Skin epidermis (tissue), 12 donors: ENCODE results near the gene CPM.

Experiments
- H3K27ac ChIP-seq, 21 experiments: fragments of 200-600 bp; sonication (generic) in 11 of 21; one replicate each; pipeline ENCODE4 v1.5.0; 2020; ENCODE audit warnings: mild to moderate bottlenecking in 3 of 21, inconsistent platforms in 2 of 21, moderate library complexity in 2 of 21
- H3K4me3 ChIP-seq, 7 experiments: fragments of 200-600 bp; sonication (generic) in 2 of 7; one replicate each; pipeline ENCODE4 v1.5.0; 2020; ENCODE audit warnings: inconsistent platforms in 2 of 7, mild to moderate bottlenecking in 2 of 7, moderate library complexity in 1 of 7

The CPM gene

DNA sequence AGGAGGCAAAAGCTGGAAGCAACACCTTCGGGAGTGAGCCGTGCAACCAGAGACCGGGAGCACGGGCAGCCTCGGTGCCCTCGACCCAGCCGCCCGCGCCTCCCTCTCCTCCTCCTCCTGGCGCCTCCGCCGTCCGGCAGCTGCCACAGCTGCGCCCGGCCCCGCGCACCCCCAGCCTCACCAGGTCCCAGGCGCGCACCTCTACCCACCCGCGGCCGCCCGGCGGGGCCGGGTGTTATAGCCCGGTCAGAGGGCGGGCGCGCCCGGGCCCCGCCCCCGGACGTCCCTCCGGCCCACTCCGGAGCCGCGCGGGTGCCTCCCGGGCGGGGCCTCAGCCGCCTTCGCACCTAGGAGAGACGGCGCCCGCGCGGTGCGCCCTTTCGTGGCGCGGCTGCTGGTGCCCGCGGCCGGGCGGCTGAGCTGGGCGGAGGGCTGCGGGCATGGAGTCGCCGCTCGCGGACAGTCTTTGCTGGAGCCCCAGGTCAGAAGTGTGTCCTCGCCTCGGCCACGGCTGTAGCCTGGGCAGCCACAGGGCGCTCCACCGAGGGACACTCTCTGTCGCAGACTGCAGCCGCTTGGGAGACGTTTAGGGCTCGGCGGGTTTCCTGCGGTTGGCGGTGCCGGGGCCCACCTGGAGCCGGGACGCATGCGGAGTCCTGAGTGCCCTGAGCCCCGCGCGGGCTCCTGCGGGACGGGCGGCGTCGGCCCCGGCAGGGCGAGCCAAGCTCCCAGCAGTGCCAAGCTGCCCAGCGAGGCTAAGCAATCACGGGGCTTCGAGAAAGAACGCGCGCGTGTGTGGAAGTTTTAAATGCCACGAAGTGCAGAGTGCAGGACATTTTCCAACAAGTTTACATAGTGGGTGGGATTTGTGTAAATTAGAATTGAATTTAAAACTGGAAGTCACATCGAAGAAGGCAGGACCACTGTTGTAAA is at the start of gene CPM:
Gene CPM, minus strand, starts transcription at position 211 of the 933 bp plus-strand sequence. CDS start 334 bp downstream, outside the sequence.
- Histone ChIP-seq H3K27ac (peak within 1 kb of the TSS in 19 of 21 experiments; percentile 52 to 83 (median 64)), H3K4me3 (peak within 1 kb of the TSS; percentile 60 to 75 (median 66))

DNA sequence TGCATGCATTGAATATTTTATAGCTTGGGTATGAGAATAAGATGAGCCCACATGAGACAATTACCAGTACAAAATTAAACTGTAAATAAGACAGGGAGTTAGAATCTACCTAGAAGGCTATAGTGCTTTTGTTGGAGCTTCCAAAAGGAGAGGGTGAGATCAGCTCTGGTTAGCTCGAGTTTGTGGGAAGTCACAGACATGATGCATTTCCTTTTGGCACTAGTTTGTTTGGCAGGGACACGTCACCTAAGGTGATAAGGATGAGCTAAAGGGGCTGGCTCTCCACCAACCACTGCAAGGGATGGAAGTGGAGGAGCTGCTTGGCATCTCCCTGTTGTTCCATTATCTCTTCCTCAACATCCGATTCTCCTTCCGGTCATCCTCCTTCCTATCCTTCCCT is 48.5 kb upstream of the CPM start:
- Histone ChIP-seq H3K27ac (no peak overlapping the region), H3K4me3 (no peak overlapping the region)

DNA sequence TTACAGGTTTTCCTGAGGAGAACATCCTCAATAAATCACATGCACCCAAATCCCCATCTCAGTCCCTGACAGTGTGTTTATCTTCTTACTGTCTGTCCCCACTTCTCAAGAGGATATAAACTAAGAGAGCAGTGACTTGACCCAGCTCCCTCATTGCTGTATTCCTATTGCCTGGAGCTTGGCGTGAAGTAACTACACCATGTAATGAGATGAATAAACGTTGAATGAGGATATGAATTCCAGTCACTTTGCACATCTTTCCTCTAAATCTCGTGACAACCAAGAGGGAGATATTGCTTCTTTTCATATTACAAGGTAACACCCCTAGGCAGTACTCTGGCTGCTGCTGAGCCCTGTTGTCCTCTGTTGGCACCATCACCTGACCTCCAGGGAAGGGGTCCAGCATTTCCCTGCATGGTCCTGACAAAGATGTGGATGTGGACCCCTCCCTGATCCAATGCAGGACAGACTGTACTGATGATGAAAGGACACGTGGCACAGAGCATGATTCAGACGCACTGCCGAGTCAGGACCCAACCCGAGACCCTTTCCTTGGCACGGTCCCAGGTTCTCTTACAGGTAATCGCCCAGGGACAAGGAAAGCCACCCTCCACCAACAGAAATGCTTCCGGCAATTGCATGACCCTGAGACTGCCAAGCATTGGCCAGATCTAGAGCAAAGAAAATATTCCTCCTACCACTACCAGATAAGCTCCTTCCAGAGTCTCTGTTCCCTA is 47.7 kb upstream of the CPM start:
- Histone ChIP-seq H3K4me3 (no peak overlapping the region), H3K27ac (peak overlapping the region in 1 of 21 experiments; percentile 13)

DNA sequence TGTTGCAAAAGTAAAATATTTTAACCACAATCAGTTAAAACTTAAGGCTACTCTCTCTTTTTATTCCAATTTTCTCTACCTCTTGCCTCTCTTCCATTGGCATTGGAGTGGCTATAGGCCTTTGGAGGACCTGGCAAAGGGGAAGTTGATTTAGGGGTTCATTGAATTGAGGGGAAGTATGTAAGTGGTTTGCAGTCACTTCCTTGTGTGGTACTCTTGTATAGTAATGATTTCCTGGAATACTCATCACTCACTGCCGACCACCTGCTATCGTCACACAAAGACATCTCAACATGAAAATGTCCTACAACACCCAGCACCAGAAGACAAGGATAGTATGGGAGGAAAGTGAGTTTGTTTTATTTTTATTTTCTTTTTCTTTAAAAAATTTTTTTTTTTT is 45.7 kb upstream of the CPM start:
- Histone ChIP-seq H3K4me3 (no peak overlapping the region), H3K27ac (peak overlapping the region in 1 of 21 experiments; percentile 36)

DNA sequence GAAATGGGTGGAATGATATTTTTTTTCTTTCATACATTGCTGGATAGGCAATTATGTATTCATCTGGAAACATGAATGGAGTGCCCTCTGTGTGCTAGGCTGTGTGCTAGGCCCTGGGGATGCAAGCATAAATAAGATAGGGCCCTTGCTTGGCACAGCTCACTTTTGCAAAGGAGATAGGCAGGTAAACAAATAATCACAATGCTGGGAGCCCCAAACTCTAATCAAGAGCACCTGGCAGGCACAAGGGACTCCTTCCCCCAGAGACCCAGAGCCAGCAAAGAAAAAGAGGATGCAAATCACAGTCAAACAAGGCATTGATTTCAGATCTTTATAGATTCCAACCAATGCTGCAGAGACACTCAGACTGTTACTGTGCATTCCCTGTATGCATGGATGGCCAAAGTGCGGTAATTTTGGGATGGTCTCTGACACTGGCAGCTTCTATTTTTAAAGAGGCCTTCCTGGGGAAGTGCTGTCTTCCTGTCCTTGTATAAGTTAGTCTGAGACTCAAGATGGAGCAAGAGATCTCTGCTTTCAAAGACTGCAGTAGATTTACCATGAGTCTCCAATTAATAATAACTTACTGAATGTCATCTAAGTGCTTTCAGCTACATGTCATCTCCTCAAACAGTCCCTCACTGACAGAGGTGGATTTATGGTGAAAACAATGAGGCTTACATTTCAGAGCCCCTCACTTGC is 45.1 kb upstream of the CPM start:
- Histone ChIP-seq H3K27ac (peak overlapping the region in 1 of 21 experiments; percentile 36), H3K4me3 (no peak overlapping the region)

DNA sequence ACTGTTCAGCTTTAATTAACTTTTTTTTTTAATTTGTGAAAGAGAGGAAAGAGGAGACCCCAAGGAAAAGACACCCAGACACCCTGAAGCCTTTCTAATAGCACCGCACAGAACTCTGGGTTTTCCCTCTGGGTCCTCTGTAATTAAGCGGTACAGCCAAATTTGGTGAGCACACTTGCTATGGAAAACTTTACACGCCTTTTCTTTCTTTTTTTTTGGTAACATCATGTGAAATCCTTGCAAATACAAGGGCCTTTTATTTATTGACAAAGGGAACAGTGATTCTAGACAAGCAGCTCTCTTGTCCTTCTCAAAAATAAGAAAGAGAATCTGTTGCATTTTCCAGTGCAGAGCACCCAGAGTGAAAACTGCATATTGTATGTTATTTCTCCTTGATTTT is 44.4 kb upstream of the CPM start:
- H3K27ac ChIP-seq = no peak overlapping the region

DNA sequence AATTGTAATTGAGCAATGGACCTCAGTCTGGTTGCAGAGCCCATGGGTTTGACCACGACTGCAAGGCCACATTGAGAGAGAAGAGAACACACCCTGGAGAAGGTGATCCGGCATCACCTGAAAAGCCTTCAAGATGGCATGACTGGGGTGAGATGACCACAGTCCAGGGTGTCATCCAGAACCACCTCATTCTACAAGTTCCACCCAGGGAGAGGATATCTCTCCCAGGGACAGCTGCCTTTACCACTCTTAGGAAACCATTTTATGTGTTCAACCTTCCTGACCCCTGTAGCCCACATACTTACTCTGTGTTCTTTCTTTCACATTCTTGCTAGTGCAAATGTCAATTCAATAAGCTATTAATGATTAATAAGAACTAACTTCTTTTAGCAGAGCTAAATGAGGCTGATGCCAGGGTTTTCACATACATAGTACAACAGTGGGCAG is 43.4 kb upstream of the CPM start:
- Histone ChIP-seq H3K27ac (no peak overlapping the region), H3K4me3 (no peak overlapping the region)

More for the DNA sequence above, 44.4 kb upstream of the CPM start:
- no peak overlapping the region for H3K4me3 ChIP-seq

DNA sequence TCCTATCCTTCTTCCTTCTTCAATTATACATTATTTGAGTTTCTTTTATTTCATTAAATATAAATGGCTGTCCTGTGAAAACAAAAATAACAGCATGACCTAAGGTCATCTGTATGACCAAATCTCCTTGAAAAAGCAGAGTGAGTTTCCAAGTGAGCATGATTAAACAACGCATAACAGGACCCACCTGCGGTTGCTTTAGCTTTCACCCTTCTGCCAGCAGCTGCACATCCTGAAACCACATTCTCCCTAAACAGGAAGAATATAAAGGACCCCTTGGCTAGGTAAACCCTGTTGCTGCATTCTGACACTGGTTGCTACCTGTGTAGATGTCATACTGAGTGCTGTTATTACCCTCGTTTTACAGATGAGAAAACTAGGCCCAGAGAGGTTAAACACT is 42.8 kb upstream of the CPM start:
- H3K27ac ChIP-seq = no peak overlapping the region

DNA sequence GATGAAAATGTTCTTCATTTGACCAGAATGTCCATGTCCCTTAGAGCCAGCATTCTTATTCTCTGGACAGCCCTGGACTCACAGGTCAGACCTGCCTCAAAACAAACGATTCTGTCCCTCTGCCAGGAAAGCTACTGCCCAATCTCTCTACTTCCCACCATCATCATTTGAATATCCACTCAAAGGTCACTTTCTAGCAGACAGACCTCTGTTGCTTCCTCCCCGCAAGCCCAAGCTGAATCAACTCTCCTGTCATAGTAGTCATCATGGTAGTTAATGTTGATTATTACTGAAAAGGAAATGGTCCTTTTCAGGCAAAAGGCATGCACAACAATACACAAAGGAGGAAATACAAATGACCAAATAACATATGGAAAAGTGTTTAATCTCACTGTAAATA is 39.6 kb upstream of the CPM start:
- Histone ChIP-seq H3K27ac (no peak overlapping the region), H3K4me3 (no peak overlapping the region)

More for the DNA sequence above, 42.8 kb upstream of the CPM start:
- no peak overlapping the region for H3K4me3 ChIP-seq

DNA sequence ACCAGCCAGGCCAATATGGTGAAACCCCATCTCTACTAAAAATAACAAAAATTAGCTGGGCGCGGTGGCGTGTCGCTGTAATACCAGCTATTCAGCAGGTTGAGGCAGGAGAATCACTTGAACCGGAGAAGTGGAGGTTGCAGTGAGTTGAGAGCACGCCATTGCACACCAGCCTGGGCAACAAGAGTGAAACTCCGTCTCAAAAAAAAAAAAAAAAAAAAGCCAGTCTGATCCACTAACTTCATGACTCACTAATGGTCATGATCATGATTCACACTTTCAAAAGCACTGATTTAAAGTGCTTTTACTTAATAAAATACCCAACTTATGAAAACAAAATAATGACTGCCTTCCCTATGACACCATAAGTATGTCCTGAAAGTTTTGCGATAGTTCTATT is 38.4 kb upstream of the CPM start:
- Histone ChIP-seq H3K4me3 (no peak overlapping the region), H3K27ac (peak overlapping the region in 1 of 21 experiments; percentile 22)

DNA sequence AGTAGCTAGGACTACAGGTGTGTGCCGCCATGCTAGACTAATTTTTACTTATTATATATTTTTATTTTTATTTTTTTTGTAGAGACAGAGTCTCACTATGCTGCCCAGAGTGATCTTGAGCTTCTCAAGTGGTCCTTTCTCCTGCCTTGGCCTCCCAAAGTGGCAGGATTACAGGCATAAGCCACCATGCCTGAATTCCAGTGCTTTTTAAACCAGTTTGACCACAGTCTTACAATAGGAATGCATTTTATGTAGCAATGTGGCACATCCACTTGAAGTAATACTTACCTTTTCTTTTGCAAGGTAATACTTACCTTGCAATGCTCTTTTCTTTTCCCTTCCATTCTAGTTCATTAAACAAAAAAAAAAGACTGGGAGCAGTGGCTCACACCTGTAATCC is 38.0 kb upstream of the CPM start:
- H3K4me3 ChIP-seq = no peak overlapping the region
- H3K27ac ChIP-seq = peak overlapping the region in 2 of 21 experiments; percentile 22 to 30

DNA sequence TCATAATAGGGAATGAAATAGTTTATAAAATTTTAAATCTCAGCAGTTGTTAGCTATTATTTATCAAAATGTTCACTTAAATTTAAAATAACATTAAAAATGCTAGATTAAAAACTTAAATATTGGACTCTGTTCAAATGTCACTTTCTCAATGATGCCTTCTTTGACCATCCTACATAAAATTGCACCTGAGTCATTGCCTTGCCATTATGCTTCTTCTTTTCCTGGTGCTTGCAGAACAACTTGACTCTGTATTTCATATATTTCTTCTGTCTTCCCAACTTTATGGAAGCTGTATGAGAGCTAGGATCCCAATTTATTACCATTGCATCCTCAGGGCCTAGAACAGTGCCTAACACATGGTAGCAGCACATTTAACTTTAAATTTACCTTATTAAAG is 37.3 kb upstream of the CPM start:
- H3K27ac ChIP-seq = peak overlapping the region in 1 of 21 experiments; percentile 24
- H3K4me3 ChIP-seq = no peak overlapping the region

DNA sequence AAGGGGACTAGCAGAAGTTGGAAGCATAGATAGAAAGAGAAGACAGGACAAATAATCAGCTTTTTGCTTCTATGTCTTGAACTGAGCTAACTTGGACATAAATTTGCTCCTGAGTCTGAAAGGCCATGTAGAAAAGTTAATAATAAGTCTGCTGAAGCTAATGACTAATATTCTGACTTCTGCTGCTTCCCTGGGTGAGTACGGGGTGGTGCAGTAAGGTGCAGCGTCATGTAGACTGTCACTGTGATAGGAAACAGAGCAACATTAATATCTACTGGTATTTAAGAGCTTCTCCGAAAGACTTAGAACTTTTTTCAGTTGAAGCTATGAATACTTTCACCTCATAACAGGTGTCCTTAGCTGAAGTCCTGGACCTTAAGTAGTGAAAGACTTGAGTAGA is 34.1 kb upstream of the CPM start:
- no peak overlapping the region for H3K4me3 ChIP-seq
- H3K27ac ChIP-seq = no peak overlapping the region

DNA sequence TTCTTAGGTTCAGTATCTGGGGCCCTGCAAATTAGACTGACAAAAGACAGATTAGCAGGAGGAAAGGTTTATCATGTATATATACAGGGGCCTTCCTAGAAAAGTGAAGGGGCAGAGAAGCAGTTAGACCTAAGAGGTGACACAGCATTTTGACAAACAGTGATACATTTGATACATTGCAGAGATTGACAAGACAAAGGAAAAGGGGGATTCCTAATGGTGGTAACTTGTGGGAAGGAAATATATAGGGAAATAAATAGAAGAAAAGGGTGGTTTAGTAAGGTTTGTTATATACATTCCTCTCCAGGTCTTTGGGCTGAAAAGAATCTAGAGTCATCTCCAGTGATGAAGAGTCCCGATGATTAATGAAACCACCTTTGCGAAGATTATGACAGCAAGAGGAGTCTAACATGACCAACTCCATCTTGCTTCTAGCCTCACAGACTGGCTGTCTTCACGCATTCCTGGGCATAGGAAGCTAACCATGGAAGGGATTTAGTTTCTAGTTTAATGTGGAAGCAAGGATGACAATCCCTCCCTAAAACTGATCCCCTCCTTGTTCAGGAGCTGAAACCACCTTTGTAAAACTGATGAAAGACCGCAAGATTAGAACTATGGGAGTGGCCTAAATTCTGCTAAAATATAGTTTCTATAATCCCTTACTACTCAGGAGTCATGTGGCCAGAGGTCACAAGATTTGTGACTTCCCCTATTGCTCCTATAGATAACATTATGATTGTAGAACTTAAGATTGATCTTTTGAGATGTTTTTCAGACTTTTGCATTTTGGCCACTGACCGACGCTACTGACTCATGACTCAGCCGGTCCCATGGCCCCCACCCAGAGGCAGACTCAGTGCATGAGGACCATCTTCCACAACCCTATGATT is 31.1 kb upstream of the CPM start:
- no peak overlapping the region for H3K4me3 ChIP-seq

DNA sequence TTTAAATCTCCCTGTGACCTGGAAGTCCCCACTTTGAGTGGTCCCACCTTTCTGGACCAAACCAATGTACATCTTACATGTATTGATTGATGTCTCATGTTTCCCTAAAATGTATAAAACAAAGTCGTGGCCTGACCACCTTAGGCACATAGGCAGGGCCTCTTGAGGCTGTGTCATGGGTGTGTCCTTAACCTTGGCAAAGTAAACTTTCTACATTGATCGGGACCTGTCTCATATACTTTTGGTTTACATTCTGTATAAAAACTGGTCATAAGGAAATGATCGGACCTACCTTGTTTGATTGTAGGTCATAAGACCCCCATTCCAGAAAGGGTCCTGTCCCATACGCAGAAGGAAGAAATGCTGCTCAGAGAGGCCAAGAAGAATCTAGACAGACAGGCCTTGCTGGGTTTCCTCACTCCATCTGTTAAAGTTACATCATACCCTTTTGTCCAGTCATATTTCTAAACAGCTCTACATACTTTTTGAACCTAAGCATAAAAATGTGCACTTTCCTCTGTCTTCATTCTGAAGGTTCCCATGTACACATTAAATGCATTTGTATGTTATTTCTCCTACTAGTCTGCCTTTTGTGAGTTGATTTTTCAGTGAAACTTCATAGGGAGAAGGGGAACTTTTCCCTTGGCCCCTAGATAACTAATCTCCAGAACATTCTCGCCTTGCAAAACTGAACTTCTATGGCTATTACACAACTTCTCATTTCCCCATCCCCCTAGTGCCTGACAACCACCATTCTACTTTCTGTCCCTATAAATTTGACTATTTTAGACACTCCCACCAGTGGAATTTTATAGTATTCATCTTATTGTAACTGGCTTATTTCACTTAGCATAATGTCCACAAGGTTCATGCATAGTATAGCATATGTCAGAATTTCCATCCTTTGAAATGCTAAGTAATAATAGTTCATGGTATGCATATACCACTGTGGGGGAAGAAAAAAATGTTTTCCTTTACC is 30.2 kb upstream of the CPM start:
- Histone ChIP-seq H3K27ac (peak overlapping the region in 9 of 21 experiments; percentile 7 to 56 (median 25)), H3K4me3 (no peak overlapping the region)

More for the DNA sequence above, 31.1 kb upstream of the CPM start:
- peak overlapping the region in 3 of 21 experiments; percentile 4 to 56 (median 25) for H3K27ac ChIP-seq

DNA sequence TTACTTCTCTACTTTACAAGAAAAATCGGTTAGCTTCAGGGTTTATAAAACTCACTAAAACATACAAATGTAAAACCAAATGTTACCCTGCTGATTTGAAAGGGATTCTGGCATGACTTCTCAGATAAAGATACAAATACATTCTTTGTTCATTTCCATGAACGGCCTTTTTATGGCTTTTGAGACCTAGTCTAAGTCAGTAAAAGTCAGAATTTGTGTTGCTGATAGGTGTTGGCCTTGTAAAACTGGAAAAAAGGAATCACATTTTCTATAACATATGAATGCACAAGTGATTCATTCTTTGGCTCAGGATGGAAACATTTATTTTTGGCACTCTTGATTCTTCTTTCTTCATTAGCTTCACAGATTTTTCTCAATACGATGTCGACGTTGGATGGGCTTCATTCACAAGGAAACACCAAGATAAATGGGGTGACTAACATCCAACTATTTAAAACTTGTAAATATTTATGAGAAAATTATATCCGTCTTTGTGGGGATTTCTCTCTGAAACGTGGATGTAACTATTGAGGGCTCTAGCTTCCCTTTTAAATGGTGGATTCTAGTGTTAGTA is 27.0 kb upstream of the CPM start:
- no peak overlapping the region for H3K4me3 ChIP-seq
- H3K27ac ChIP-seq = peak overlapping the region in 2 of 21 experiments; percentile 2 to 24

DNA sequence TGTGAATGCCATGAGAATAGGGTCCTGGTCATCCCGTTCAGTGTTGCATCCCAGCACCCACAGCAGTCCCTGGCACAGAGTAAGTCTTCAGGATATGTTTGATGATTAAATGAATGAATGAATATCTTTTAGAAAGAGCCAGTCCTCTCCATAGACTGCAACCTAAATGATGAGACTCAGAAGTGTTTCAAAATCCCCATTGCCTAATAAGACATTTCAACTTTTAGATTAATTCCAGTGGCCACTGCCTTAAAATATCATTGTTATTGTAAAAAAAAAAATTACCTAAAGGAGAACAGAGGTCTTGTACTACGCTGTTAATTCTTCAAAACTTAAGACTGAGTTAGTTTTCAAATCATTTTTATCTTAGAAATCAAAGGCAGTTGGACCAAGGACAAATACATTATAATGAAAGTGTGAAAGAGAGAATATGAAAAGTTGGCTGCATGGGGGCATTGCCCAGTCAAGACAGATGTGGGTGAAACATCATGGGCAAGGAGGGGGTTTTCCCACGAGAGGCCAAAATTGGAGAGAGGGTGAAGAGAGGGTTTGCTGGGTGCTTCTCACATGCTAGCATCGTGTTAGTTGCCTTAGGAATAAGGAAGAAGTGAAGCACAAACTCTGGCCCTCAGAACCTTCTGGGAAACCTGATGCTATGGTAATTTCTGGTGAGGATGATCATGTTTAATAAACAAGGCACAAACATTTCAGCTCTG is 26.3 kb upstream of the CPM start:
- peak overlapping the region in 3 of 21 experiments; percentile 2 to 24 (median 19) for H3K27ac ChIP-seq

More for the DNA sequence above, 26.3 kb upstream of the CPM start:
- H3K4me3 ChIP-seq = no peak overlapping the region
